ENCODE data around the gene EGFL6.

The EGFL6 gene

GRCh38 chrX:13647709-13648212 is 78.4 kb downstream of the EGFL6 start (continued):
- TF ChIP-seq TSHZ1 (tag by site-specific recombination; IDR thresholded peaks at IDR 0.05; ENCODE audit: borderline replicate concordance) (peak; percentile 82), GLI4 (tag by site-specific recombination; IDR thresholded peaks at IDR 0.05) (no peak), ZNF776 (tag by site-specific recombination; IDR thresholded peaks at IDR 0.05; ENCODE audit: borderline replicate concordance) (peak; percentile 91), ZNF26 (tag by site-specific recombination; IDR thresholded peaks at IDR 0.05) (no peak), ZNF777 (tag by site-specific recombination; IDR thresholded peaks at IDR 0.05; ENCODE audit: borderline replicate concordance) (no peak), KLF10 (tag by site-specific recombination; IDR thresholded peaks at IDR 0.05) (peak; percentile 90), ZNF184 (tag by site-specific recombination; IDR thresholded peaks at IDR 0.05) (peak; percentile 97), ZNF362 (tag by site-specific recombination; IDR thresholded peaks at IDR 0.05) (no peak), IKZF3 (tag by site-specific recombination; IDR thresholded peaks at IDR 0.05) (no peak), ZNF292 (tag by site-specific recombination; IDR thresholded peaks at IDR 0.05; ENCODE audit: borderline replicate concordance, low read depth) (no peak), ZNF658 (tag by site-specific recombination; IDR thresholded peaks at IDR 0.05) (no peak), ZNF19 (tag by site-specific recombination; IDR thresholded peaks at IDR 0.05; ENCODE audit: low read depth) (no peak), SP7 (tag by site-specific recombination; IDR thresholded peaks at IDR 0.05) (peak; percentile 80), ZSCAN4 (tag by site-specific recombination; IDR thresholded peaks at IDR 0.05) (no peak), SALL2 (tag by site-specific recombination; IDR thresholded peaks at IDR 0.05; ENCODE audit: borderline replicate concordance) (0 out of 2 replicates have a peak, but pooled peaks have one; percentile 59), ZNF239 (tag by site-specific recombination; IDR thresholded peaks at IDR 0.05) (no peak), ZNF174 (tag by site-specific recombination; IDR thresholded peaks at IDR 0.05) (0 out of 2 replicates have a peak, but pooled peaks have one; percentile 68), ZNF394 (tag by site-specific recombination; IDR thresholded peaks at IDR 0.05; ENCODE audit: borderline replicate concordance) (peak; percentile 43; the same call in 1 of the 2 replicates), ZNF544 (tag by site-specific recombination; IDR thresholded peaks at IDR 0.05) (no peak; the same call in none of the 2 replicates), ZNF830 (tag by site-specific recombination; IDR thresholded peaks at IDR 0.05; ENCODE audit: low read depth) (peak; percentile 56; the same call in 1 of the 2 replicates), ZFP37 (tag by site-specific recombination; IDR thresholded peaks at IDR 0.05) (peak; percentile 50; the same call in 1 of the 2 replicates), PRDM1 (tag by site-specific recombination; IDR thresholded peaks at IDR 0.05) (peak; percentile 38; the same call in 1 of the 2 replicates), HOXC10 (CRISPR knock-in tag; IDR thresholded peaks at IDR 0.05) (no peak), ZNF112 (tag by site-specific recombination; IDR thresholded peaks at IDR 0.05) (peak; percentile 91), ZNF404 (tag by site-specific recombination; IDR thresholded peaks at IDR 0.05) (no peak), ZNF202 (tag by site-specific recombination; IDR thresholded peaks at IDR 0.05; ENCODE audit: borderline replicate concordance) (no peak), PRDM4 (tag by site-specific recombination; IDR thresholded peaks at IDR 0.05) (no peak), ZNF426 (tag by site-specific recombination; IDR thresholded peaks at IDR 0.05) (no peak), ZNF701 (tag by site-specific recombination; IDR thresholded peaks at IDR 0.05) (no peak), SCRT1 (tag by site-specific recombination; IDR thresholded peaks at IDR 0.05; ENCODE audit: borderline replicate concordance) (no peak), ZNF366 (tag by site-specific recombination; conservative IDR thresholded peaks at IDR 0.05) (peak; percentile 66; the same call in 1 of the 2 replicates), ZNF623 (tag by site-specific recombination; IDR thresholded peaks at IDR 0.05) (no peak)
